H1 (cell line): Measurements from ENCODE around the gene TCF7L2. TPM values are rescaled to one million over a fixed set of nuclear protein-coding genes. Genes with fewer than 3 reads are reported as not detected.

Experiments used
- CTCF ChIA-PET: fragments of 300-600 bp; sonication (Branson Sonifier 250); formaldehyde crosslinking; loops from one replicate; lab custom pipeline; 2021; ENCODE audit not compliant: partially characterized antibody; lab: Charles Lee
- POLR2A ChIA-PET: fragments of 300-600 bp; sonication (Branson Sonifier 250); formaldehyde crosslinking; loops from one replicate; lab custom pipeline; 2021; ENCODE audit warnings: inconsistent platforms; ENCODE audit not compliant: partially characterized antibody; lab: Charles Lee
- DNase-seq, 2 experiments: peaks; one replicate each; pipeline versions ENCODE4 v3.0.0 to v3.0.0-alpha.2; 2010 to 2022; ENCODE audit warnings: low spot score in 2 of 2, low read depth in 1 of 2, mixed read lengths in 1 of 2
- FAIRE-seq: peaks from 2 replicates; lab custom pipeline; 2011; peaks lifted over from hg19 to GRCh38; lab: Jason Lieb, UNC
- H2AFZ ChIP-seq: 2 replicates; pipeline ENCODE4 v1.8.1; 2012; ENCODE audit warnings: low read length, inconsistent platforms
- H2AK5ac ChIP-seq: 2 replicates; pipeline ENCODE4 v1.6.1; 2013; ENCODE audit warnings: low read depth, low read length
- H2BK120ac ChIP-seq: replicated peaks from 2 replicates; pipeline ENCODE3; 2013; ENCODE audit warnings: low read depth, low read length, inconsistent platforms
- H2BK12ac ChIP-seq: 2 replicates; pipeline ENCODE4 v1.6.1; 2013; ENCODE audit warnings: low read depth, low read length
- H2BK15ac ChIP-seq: 2 replicates; pipeline ENCODE4 v1.6.1; 2013; ENCODE audit warnings: low read length
- H2BK20ac ChIP-seq: 2 replicates; pipeline ENCODE4 v1.6.1; 2013; ENCODE audit warnings: low read length
- H2BK5ac ChIP-seq: 2 replicates; pipeline ENCODE4 v1.6.1; 2013; ENCODE audit warnings: low read depth, low read length
- H3K14ac ChIP-seq: 2 replicates; pipeline ENCODE4 v1.6.1; 2013; ENCODE audit warnings: inconsistent platforms; ENCODE audit not compliant: insufficient read length
- H3K18ac ChIP-seq: 2 replicates; pipeline ENCODE4 v1.6.1; 2013; ENCODE audit warnings: low read length; ENCODE audit errors: extremely low read depth
- H3K23ac ChIP-seq: 2 replicates; pipeline ENCODE4 v1.6.1; 2013; ENCODE audit warnings: inconsistent platforms; ENCODE audit not compliant: insufficient read length
- H3K23me2 ChIP-seq: 2 replicates; pipeline ENCODE4 v1.6.1; 2013; ENCODE audit warnings: low read depth, low read length
- H3K27ac ChIP-seq: 2 replicates; pipeline ENCODE4 v1.6.1; 2011; ENCODE audit warnings: low read depth, low read length, inconsistent platforms
- H3K27me3 ChIP-seq, 4 experiments: replicated peaks in 1 of 4; 1 replicate in 1 of 4; 2 replicates in 3 of 4; pipeline versions ENCODE4 v1.6.1 to v1.8.1; 2011 to 2013; ENCODE audit warnings: low read length in 3 of 4, mild to moderate bottlenecking in 3 of 4, inconsistent platforms in 2 of 4, mixed read lengths in 2 of 4, moderate library complexity in 1 of 4; ENCODE audit not compliant: control insufficient read depth in 3 of 4, insufficient read depth in 3 of 4; ENCODE audit errors: extremely low read depth in 1 of 4
- H3K36me3 ChIP-seq, 4 experiments: 2 replicates each; pipeline versions ENCODE4 v1.6.1 to v1.8.1; 2011 to 2013; ENCODE audit warnings: mild to moderate bottlenecking in 4 of 4, low read length in 3 of 4, moderate library complexity in 2 of 4, control low read depth in 1 of 4, inconsistent platforms in 1 of 4; ENCODE audit not compliant: insufficient read depth in 4 of 4, control insufficient read depth in 2 of 4
- H3K4ac ChIP-seq: replicated peaks from 2 replicates; pipeline ENCODE3; 2013; ENCODE audit warnings: low read length, low read depth, mixed read lengths, inconsistent platforms; ENCODE audit not compliant: insufficient read length
- H3K4me1 ChIP-seq, 4 experiments: replicated peaks in 1 of 4; 1 replicate in 1 of 4; 2 replicates in 3 of 4; pipeline versions ENCODE4 v1.6.1 to v1.8.1; 2011 to 2013; ENCODE audit warnings: low read length in 3 of 4, inconsistent platforms in 2 of 4, mixed read lengths in 1 of 4; ENCODE audit not compliant: insufficient read depth in 4 of 4, control insufficient read depth in 3 of 4
- H3K4me2 ChIP-seq, 2 experiments: 2 replicates each; pipeline versions ENCODE4 v1.6.1 to v1.8.1; 2011 to 2013; ENCODE audit warnings: low read depth in 2 of 2, low read length in 2 of 2, control low read depth in 1 of 2, inconsistent platforms in 1 of 2, mild to moderate bottlenecking in 1 of 2; ENCODE audit not compliant: insufficient read depth in 1 of 2
- H3K4me3 ChIP-seq, 4 experiments: fragments of 200-600, 300-600 bp in 1 of 4; sonication (generic), shearing (Covaris generic), sonication (Bioruptor Twin) in 1 of 4; 2 replicates each; pipeline versions ENCODE4 v1.5.1 to v1.8.1; 2011 to 2016; ENCODE audit warnings: low read length in 4 of 4, low read depth in 3 of 4, control low read depth in 2 of 4, inconsistent platforms in 2 of 4, mild to moderate bottlenecking in 2 of 4, mixed read lengths in 1 of 4, moderate library complexity in 1 of 4; ENCODE audit not compliant: insufficient read depth in 2 of 4; ENCODE audit errors: extremely low read depth in 1 of 4
- H3K56ac ChIP-seq: replicated peaks from 2 replicates; pipeline ENCODE3; 2013; ENCODE audit warnings: low read depth, mild to moderate bottlenecking, mixed read lengths, low read length, inconsistent platforms; ENCODE audit not compliant: insufficient read length
- H3K79me1 ChIP-seq: 2 replicates; pipeline ENCODE4 v1.6.1; 2013; ENCODE audit warnings: low read depth, low read length, control low read depth
- H3K79me2 ChIP-seq, 2 experiments: 2 replicates each; pipeline versions ENCODE4 v1.6.1 to v1.8.1; 2012 to 2013; ENCODE audit warnings: low read length in 2 of 2, mild to moderate bottlenecking in 2 of 2, inconsistent platforms in 1 of 2; ENCODE audit not compliant: insufficient read depth in 2 of 2, control insufficient read depth in 1 of 2
- H3K9ac ChIP-seq, 4 experiments: replicated peaks in 1 of 4; 1 replicate in 1 of 4; 2 replicates in 3 of 4; pipeline versions ENCODE4 v1.6.1 to v1.8.1; 2011 to 2013; ENCODE audit warnings: low read depth in 3 of 4, low read length in 3 of 4, control low read depth in 2 of 4, mild to moderate bottlenecking in 2 of 4, moderate library complexity in 2 of 4, inconsistent platforms in 1 of 4; ENCODE audit errors: extremely low read depth in 1 of 4
- H3K9me3 ChIP-seq, 2 experiments: 2 replicates each; pipeline versions ENCODE4 v1.6.1 to v1.8.1; 2012 to 2013; ENCODE audit warnings: mild to moderate bottlenecking in 2 of 2, moderate library complexity in 2 of 2, control low read depth in 1 of 2, inconsistent platforms in 1 of 2, low read depth in 1 of 2, low read length in 1 of 2, mixed read lengths in 1 of 2; ENCODE audit not compliant: insufficient read depth in 2 of 2
- H4K20me1 ChIP-seq, 2 experiments: replicated peaks in 1 of 2; 2 replicates each; pipeline versions ENCODE3 to v1.8.1; 2011 to 2013; ENCODE audit warnings: inconsistent platforms in 2 of 2, low read length in 2 of 2, mild to moderate bottlenecking in 1 of 2; ENCODE audit not compliant: insufficient read depth in 2 of 2, control insufficient read depth in 1 of 2
- H4K5ac ChIP-seq: 2 replicates; pipeline ENCODE4 v1.6.1; 2013; ENCODE audit warnings: low read length, low read depth, mixed read lengths, inconsistent platforms; ENCODE audit not compliant: insufficient read length
- H4K8ac ChIP-seq: 2 replicates; pipeline ENCODE4 v1.8.0; 2013; ENCODE audit warnings: mild to moderate bottlenecking, moderate library complexity, low read length, inconsistent platforms; ENCODE audit not compliant: insufficient read depth; ENCODE audit errors: extremely low read depth
- H4K91ac ChIP-seq: replicated peaks from 2 replicates; pipeline ENCODE3; 2013; ENCODE audit warnings: low read length, mixed read lengths, inconsistent platforms; ENCODE audit not compliant: insufficient read length
- WGBS, 2 experiments: shearing (Covaris generic) in 1 of 2; methylation state at CpG; one replicate each; pipeline versions ENCODE4 v1.1.6 to v1.1.7; 2013 to 2015; ENCODE audit warnings: low lambda C conversion rate in 2 of 2, mixed read lengths in 2 of 2, inconsistent platforms in 1 of 2, low coverage in 1 of 2, missing lambda C conversion rate in 1 of 2; ENCODE audit not compliant: insufficient replicate concordance in 2 of 2, insufficient coverage in 1 of 2, insufficient read length in 1 of 2; ENCODE audit errors: extremely low coverage in 1 of 2, missing lambda C conversion rate in 1 of 2; 5-methylcytosine and 5-hydroxymethylcytosine counted together
- polyA plus RNA-seq, 7 experiments: library from polyadenylated mRNA; depleted of rRNA in 3 of 7; stranded (reverse) in 5 of 7; unstranded in 2 of 7; fragments of >200 nt in 5 of 7; fragments of 200-250 nt in 2 of 7; gene quantifications; 1 replicate in 5 of 7; 2 replicates in 1 of 7; 4 replicates in 1 of 7; pipeline versions ENCODE4 v1.2.1 to v1.2.3, GENCODE V29; 2011 to 2013; ENCODE audit warnings: missing spikeins in 2 of 7, mixed read lengths in 2 of 7
- total RNA-seq: library from RNA; stranded (reverse); fragmentation: NEBNext Ultra II Directional; extraction: Animal tissue kit (Norgen Biotek cat#: 25700); gene quantifications from 2 replicates; pipeline ENCODE4 v1.2.1, GENCODE V29; 2021

The TCF7L2 gene
- total and polyA plus RNA-seq, 2 of the 8 experiments (the other 6 are each of a cell fraction or from before 2014, with no cell fraction given): 33.9 to 67.3 TPM

- H3K4ac ChIP-seq: no peak overlapping the region
- no peaks in the 10 kb centered on the region; the same call in 1 of the 2 replicates for H3K23me2 ChIP-seq
- POLR2A ChIA-PET: interaction anchor here (1.3 kb wide), 1 partner anchor 16 kb away, joined by 3 read pairs; no protein-coding TSS in a partner anchor
- no peak overlapping the region for H3K18ac ChIP-seq
- no peak overlapping the region for H4K8ac ChIP-seq
- peaks cover 0 to 10% (median 3%) of the 10 kb centered on the region in 4 experiments; a peak in 5 of 8 replicates for H3K36me3 ChIP-seq
- no peak overlapping the region for H3K23ac ChIP-seq
- no peak overlapping the region for H2AFZ ChIP-seq
- 76% methylated on average over 4 of the region's 4 CpGs; no CpG with 5 or more reads in 1 of the 2 experiments for WGBS, 2 experiments
- FAIRE-seq (no peak), DNase-seq (no peak)
- H3K14ac ChIP-seq: no peak overlapping the region
- H3K4me1 ChIP-seq: peaks cover 9 to 29% (median 28%) of the 10 kb centered on the region in 4 experiments
- no peak overlapping the region for H2BK20ac ChIP-seq
- H3K27me3 ChIP-seq: no peaks in the 10 kb centered on the region
- no peak overlapping the region for H3K9ac ChIP-seq
- H3K4me2 ChIP-seq: no peak overlapping the region
- H2BK15ac ChIP-seq: no peak overlapping the region
- H2BK12ac ChIP-seq: no peak overlapping the region
- no peak overlapping the region for H3K4me3 ChIP-seq
- no peak overlapping the region for H3K56ac ChIP-seq
- CTCF ChIA-PET: interaction anchor here (1.0 kb wide), 1 partner anchor 53 kb away, joined by 3 read pairs; no protein-coding TSS in a partner anchor
- H2AK5ac ChIP-seq: no peak overlapping the region
- peaks cover 23 to 36% of the 10 kb centered on the region in 2 experiments for H4K20me1 ChIP-seq
- H2BK5ac ChIP-seq: no peak overlapping the region
- peaks cover 28% of the 10 kb centered on the region for H3K79me1 ChIP-seq
- H3K27ac ChIP-seq: no peak overlapping the region
- no peak overlapping the region for H4K5ac ChIP-seq
- no peak overlapping the region for H4K91ac ChIP-seq
- no peak overlapping the region for H2BK120ac ChIP-seq
- H3K79me2 ChIP-seq: peaks cover 13 to 100% of the 10 kb centered on the region in 2 experiments; a peak in 3 of 4 replicates
- H3K9me3 ChIP-seq: no peaks in the 10 kb centered on the region
These were observed 97.1 kb downstream of the TCF7L2 start for GRCh38 chr10:113047151-113047550.
